Measurements from ENCODE around the gene CTNNBL1. TPM values are rescaled to one million over a fixed set of nuclear protein-coding genes. Genes with fewer than 3 reads are reported as not detected.
"Not testable (repeated sequence)": the region's sequence is repeated elsewhere in the genome, so short reads cannot be mapped to it uniquely, and the experiment has no call there.

CTNNBL1 gene
- total and polyA plus RNA-seq, 2 experiments from 2014 or later, result 27.6 to 55.0 TPM

DNA sequence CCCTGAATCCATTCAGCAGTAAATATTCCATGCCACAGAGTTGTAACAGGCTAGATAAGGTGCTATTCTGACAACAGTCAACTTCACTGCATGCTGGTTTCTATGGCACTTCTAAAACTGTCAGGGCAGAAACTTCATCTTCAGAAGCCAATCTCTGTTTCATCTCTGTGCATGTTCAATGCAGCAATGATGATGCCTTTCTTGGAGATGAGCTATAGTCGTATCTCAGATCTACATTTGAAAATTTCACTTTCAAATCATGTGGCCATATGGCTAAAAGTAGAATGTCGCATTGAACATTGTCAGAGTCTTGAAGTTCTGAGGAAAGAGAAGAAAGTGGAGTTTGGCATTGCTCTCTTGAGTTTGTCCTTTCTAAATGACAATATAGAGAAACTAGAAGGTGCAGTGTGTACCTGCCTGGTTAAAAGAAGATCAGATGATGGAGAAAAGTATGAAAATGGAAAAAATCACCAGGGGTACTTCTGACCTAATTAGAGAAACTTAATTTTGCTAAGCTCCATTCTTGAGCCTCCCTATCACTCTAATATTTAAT, 160.1 kb downstream of the CTNNBL1 start:
- Histone ChIP-seq H3K27me3 (no peaks in the 10 kb centered on the region), H3K36me3 (replicated peaks; ENCODE audit: insufficient read depth, low read depth) (peaks cover 6% of the 10 kb centered on the region), H4K20me1 (ENCODE audit: insufficient read depth, poor library complexity, severe bottlenecking) (no peaks in the 10 kb centered on the region), H3K4me3 (no peak overlapping the region), H3K9me2 (replicated peaks; ENCODE audit: insufficient read depth) (no peaks in the 10 kb centered on the region), H3K79me2 (no peaks in the 10 kb centered on the region), H3K27ac (no peak overlapping the region), H3K4me2 (no peak overlapping the region), H3K4me1 (ENCODE audit: insufficient read depth) (no peaks in the 10 kb centered on the region), H3K9me3 (ENCODE audit: low read depth) (no peaks in the 10 kb centered on the region), H2AFZ (no peak overlapping the region)
- 98% methylated on average over 2 of the region's 2 CpGs for WGBS (ENCODE audit: low lambda C conversion rate, missing lambda C conversion rate)
- TF ChIP-seq EZH2 (IDR thresholded peaks at IDR 0.05; ENCODE audit: borderline replicate concordance) (no peak), EZH2phosphoT487 (IDR thresholded peaks at IDR 0.05; ENCODE audit: low read depth, severe bottlenecking, unreplicated experiment) (no peak)
- TF ChIP-seq, protein P1, sequence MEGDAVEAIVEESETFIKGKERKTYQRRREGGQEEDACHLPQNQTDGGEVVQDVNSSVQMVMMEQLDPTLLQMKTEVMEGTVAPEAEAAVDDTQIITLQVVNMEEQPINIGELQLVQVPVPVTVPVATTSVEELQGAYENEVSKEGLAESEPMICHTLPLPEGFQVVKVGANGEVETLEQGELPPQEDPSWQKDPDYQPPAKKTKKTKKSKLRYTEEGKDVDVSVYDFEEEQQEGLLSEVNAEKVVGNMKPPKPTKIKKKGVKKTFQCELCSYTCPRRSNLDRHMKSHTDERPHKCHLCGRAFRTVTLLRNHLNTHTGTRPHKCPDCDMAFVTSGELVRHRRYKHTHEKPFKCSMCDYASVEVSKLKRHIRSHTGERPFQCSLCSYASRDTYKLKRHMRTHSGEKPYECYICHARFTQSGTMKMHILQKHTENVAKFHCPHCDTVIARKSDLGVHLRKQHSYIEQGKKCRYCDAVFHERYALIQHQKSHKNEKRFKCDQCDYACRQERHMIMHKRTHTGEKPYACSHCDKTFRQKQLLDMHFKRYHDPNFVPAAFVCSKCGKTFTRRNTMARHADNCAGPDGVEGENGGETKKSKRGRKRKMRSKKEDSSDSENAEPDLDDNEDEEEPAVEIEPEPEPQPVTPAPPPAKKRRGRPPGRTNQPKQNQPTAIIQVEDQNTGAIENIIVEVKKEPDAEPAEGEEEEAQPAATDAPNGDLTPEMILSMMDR (IDR thresholded peaks at IDR 0.05; ENCODE audit: poor library complexity), result no peak
- DNase-seq (ENCODE audit: low spot score), result no peak

DNA sequence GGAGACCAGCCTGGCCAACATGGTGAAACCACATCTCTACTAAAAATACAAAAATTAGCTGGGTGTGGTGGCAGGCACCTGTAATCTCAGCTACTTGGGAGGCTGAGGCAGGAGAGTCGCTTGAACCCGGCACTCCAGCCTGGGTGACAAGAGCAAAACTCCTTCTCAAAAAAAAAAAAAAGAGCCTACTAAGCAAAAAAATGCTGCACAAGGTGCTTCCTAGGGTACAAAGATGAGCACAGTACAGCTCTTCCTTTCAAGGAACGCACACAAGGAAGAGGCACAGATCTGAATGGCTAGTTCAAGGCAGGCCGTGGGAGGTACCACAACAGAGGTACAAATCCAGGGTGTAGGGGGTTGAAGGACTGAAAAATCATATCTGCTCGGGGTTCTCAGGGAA, 162.2 kb downstream of the CTNNBL1 start:
- not testable (repeated sequence) for H3K27me3 ChIP-seq; H3K4me1 ChIP-seq (ENCODE audit: insufficient read depth); H3K4me2 ChIP-seq; H4K20me1 ChIP-seq (ENCODE audit: insufficient read depth, poor library complexity, severe bottlenecking); H3K79me2 ChIP-seq; H3K9me3 ChIP-seq (ENCODE audit: low read depth); H3K9me2 ChIP-seq (replicated peaks; ENCODE audit: insufficient read depth); H3K36me3 ChIP-seq (replicated peaks; ENCODE audit: insufficient read depth, low read depth); DNase-seq (ENCODE audit: low spot score); H3K4me3 ChIP-seq; H2AFZ ChIP-seq; H3K27ac ChIP-seq
- WGBS (ENCODE audit: low lambda C conversion rate, missing lambda C conversion rate), result 98% methylated on average over 5 of the region's 5 CpGs

GRCh38 chr20:37856932-37857660, 163.3 kb downstream of the CTNNBL1 start:
- WGBS (ENCODE audit: low lambda C conversion rate, missing lambda C conversion rate), result 81% methylated on average over 10 of the region's 10 CpGs
- no peaks in the 10 kb centered on the region for H3K27me3 ChIP-seq
- no peaks in the 10 kb centered on the region for H3K9me3 ChIP-seq (ENCODE audit: low read depth)
- peaks cover 6% of the 10 kb centered on the region for H3K36me3 ChIP-seq (replicated peaks; ENCODE audit: insufficient read depth, low read depth)
- H3K4me1 ChIP-seq (ENCODE audit: insufficient read depth), result no peaks in the 10 kb centered on the region
- no peaks in the 10 kb centered on the region for H3K9me2 ChIP-seq (replicated peaks; ENCODE audit: insufficient read depth)
- H4K20me1 ChIP-seq (ENCODE audit: insufficient read depth, poor library complexity, severe bottlenecking), result no peaks in the 10 kb centered on the region
- no peak overlapping the region for H3K4me3 ChIP-seq
- DNase-seq (ENCODE audit: low spot score), result no peak
- no peak overlapping the region for H3K4me2 ChIP-seq
- H3K27ac ChIP-seq, result no peak overlapping the region
- H2AFZ ChIP-seq, result no peak overlapping the region
- no peak for TF ChIP-seq EZH2 (IDR thresholded peaks at IDR 0.05; ENCODE audit: borderline replicate concordance)
- TF ChIP-seq EZH2phosphoT487 (IDR thresholded peaks at IDR 0.05; ENCODE audit: low read depth, severe bottlenecking, unreplicated experiment), result no peak
- TF ChIP-seq, protein P1 (IDR thresholded peaks at IDR 0.05; ENCODE audit: poor library complexity), result no peak
- H3K79me2 ChIP-seq, result no peaks in the 10 kb centered on the region

- H3K9me2 ChIP-seq (replicated peaks; ENCODE audit: insufficient read depth), result no peaks in the 10 kb centered on the region
- no peak for TF ChIP-seq EZH2phosphoT487 (IDR thresholded peaks at IDR 0.05; ENCODE audit: low read depth, severe bottlenecking, unreplicated experiment)
- TF ChIP-seq, protein P1 (IDR thresholded peaks at IDR 0.05; ENCODE audit: poor library complexity), result no peak
- no peak for TF ChIP-seq EZH2 (IDR thresholded peaks at IDR 0.05; ENCODE audit: borderline replicate concordance)
- DNase-seq (ENCODE audit: low spot score), result no peak
- H3K4me2 ChIP-seq, result no peak overlapping the region
- no peaks in the 10 kb centered on the region for H3K79me2 ChIP-seq
- H3K4me1 ChIP-seq (ENCODE audit: insufficient read depth), result no peaks in the 10 kb centered on the region
- H3K36me3 ChIP-seq (replicated peaks; ENCODE audit: insufficient read depth, low read depth), result no peaks in the 10 kb centered on the region
- 96% methylated on average over 15 of the region's 15 CpGs for WGBS (ENCODE audit: low lambda C conversion rate, missing lambda C conversion rate)
- no peaks in the 10 kb centered on the region for H3K27me3 ChIP-seq
- H3K4me3 ChIP-seq, result no peak overlapping the region
- H4K20me1 ChIP-seq (ENCODE audit: insufficient read depth, poor library complexity, severe bottlenecking), result no peaks in the 10 kb centered on the region
- H3K27ac ChIP-seq, result no peak overlapping the region
- no peaks in the 10 kb centered on the region for H3K9me3 ChIP-seq (ENCODE audit: low read depth)
- no peak overlapping the region for H2AFZ ChIP-seq
Measured at GRCh38 chr20:37859406-37860171, 165.8 kb downstream of the CTNNBL1 start.

Data from hepatocyte (in vitro differentiated cells).